ENCODE measurements around the gene ZNF775. TPM values are rescaled to one million over a fixed set of nuclear protein-coding genes. Genes with fewer than 3 reads are reported as not detected.
A peak's percentile ranks its signal among the peaks of the same experiment; 100 is the strongest.

ZNF775 gene
- total RNA-seq, 4 donors from 2014 or later, result 1.2 to 2.3 (median 1.8) TPM

GRCh38 chr7:150381096-150381495 is 2.0 kb downstream of the ZNF775 start:
- 44 to 63% methylated on average over 5 to 8 of the region's 9 CpGs for WGBS, 2 donors
- intact Hi-C loops (cut with DNase I), result no loop called here
- TF ChIP-seq, protein P1, sequence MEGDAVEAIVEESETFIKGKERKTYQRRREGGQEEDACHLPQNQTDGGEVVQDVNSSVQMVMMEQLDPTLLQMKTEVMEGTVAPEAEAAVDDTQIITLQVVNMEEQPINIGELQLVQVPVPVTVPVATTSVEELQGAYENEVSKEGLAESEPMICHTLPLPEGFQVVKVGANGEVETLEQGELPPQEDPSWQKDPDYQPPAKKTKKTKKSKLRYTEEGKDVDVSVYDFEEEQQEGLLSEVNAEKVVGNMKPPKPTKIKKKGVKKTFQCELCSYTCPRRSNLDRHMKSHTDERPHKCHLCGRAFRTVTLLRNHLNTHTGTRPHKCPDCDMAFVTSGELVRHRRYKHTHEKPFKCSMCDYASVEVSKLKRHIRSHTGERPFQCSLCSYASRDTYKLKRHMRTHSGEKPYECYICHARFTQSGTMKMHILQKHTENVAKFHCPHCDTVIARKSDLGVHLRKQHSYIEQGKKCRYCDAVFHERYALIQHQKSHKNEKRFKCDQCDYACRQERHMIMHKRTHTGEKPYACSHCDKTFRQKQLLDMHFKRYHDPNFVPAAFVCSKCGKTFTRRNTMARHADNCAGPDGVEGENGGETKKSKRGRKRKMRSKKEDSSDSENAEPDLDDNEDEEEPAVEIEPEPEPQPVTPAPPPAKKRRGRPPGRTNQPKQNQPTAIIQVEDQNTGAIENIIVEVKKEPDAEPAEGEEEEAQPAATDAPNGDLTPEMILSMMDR (IDR thresholded peaks at IDR 0.05), result no peak
- no peak for TF ChIP-seq POLR2A (IDR thresholded peaks at IDR 0.05)
- Histone ChIP-seq H3K4me3 (no peak overlapping the region), H3K4me1 (peaks cover 18 to 74% (median 19%) of the 10 kb centered on the region in 3 donors), H3K36me3 (no peaks in the 10 kb centered on the region), H3K27ac (no peak overlapping the region), H3K27me3 (no peaks in the 10 kb centered on the region), H3K9me3 (no peaks in the 10 kb centered on the region)
- DNase-seq, result no peak

- no peak for DNase-seq
- TF ChIP-seq, protein P1 (IDR thresholded peaks at IDR 0.05), result no peak
- no peak for TF ChIP-seq POLR2A (IDR thresholded peaks at IDR 0.05)
- Histone ChIP-seq H3K27me3 (no peaks in the 10 kb centered on the region), H3K36me3 (no peaks in the 10 kb centered on the region), H3K4me1 (peaks cover 18 to 67% (median 19%) of the 10 kb centered on the region in 3 donors), H3K4me3 (no peak overlapping the region), H3K9me3 (no peaks in the 10 kb centered on the region), H3K27ac (no peak overlapping the region)
- WGBS, 2 donors, result 100% methylated on average over 1 of the region's 1 CpG
- intact Hi-C loops (cut with DNase I), result no loop called here
These were observed 2.6 kb downstream of the ZNF775 start for GRCh38 chr7:150381785-150382122.

GRCh38 chr7:150382123-150382843 is 3.2 kb downstream of the ZNF775 start:
- 66 to 84% methylated on average over 5 to 12 of the region's 20 CpGs for WGBS, 2 donors
- no peak for DNase-seq
- Histone ChIP-seq H3K36me3 (no peaks in the 10 kb centered on the region), H3K4me1 (peaks cover 18 to 62% (median 19%) of the 10 kb centered on the region in 3 donors), H3K4me3 (no peak overlapping the region), H3K27me3 (no peaks in the 10 kb centered on the region), H3K9me3 (no peaks in the 10 kb centered on the region), H3K27ac (peak overlapping the region in 1 of 4 donors; percentile 14)
- intact Hi-C loops (cut with DNase I), result no loop called here
- no peak for TF ChIP-seq POLR2A (IDR thresholded peaks at IDR 0.05)
- TF ChIP-seq, protein P1 (IDR thresholded peaks at IDR 0.05), result no peak

GRCh38 chr7:150382844-150383225 is 3.7 kb downstream of the ZNF775 start:
- TF ChIP-seq, protein P1 (IDR thresholded peaks at IDR 0.05), result no peak
- TF ChIP-seq POLR2A (IDR thresholded peaks at IDR 0.05), result no peak
- Histone ChIP-seq H3K36me3 (no peaks in the 10 kb centered on the region), H3K9me3 (no peaks in the 10 kb centered on the region), H3K27ac (peak overlapping the region in 1 of 4 donors; percentile 14), H3K4me1 (peaks cover 18 to 56% (median 19%) of the 10 kb centered on the region in 3 donors), H3K4me3 (no peak overlapping the region), H3K27me3 (no peaks in the 10 kb centered on the region)
- WGBS, 2 donors, result 42 to 45% methylated on average over 3 to 4 of the region's 4 CpGs
- intact Hi-C loops (cut with DNase I), result no loop called here
- no peak for DNase-seq

DNA sequence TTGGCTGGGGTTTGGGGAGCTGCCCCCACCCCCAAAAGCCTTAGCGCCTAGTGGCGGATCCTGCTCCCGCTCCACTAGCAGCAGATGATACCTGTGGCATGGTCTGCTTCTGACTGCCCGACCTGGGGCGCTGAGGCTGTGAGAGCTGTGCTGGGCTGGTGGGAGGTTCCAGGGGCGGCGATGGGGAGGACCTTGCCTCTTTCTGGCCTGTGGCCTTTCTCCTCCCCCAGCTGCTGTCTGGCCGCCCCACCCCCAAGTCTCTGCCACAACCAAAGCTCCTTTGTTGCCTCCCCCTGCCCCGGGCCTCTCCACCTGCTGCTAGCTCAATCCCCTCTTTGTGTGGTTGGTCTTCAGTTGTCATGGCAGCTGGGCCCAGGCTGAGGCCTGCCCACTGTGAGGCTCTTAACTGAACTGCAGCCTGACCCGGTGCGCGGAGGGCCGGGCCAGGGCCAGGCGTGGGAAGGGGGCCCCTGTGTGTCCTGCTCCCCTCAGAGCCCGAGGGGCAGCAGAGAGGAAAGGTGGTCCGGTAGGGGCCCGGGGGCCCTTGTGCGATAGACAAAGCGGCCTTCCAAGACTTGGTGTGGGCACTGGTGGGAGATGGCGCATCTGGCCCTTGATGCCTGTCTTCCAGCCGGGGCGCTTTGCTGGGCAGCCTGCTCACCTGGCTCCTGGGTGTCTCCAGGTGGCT is 4.7 kb downstream of the ZNF775 start:
- no peak overlapping the region for H3K4me3 ChIP-seq
- 86 to 100% methylated on average over 1 to 4 of the region's 22 CpGs for WGBS, 2 donors
- no peak for DNase-seq
- TF ChIP-seq, protein P1 (IDR thresholded peaks at IDR 0.05), result no peak
- no peak for TF ChIP-seq POLR2A (IDR thresholded peaks at IDR 0.05)
- intact Hi-C loops (cut with DNase I), result no loop called here
- H3K36me3 ChIP-seq, result no peaks in the 10 kb centered on the region
- no peaks in the 10 kb centered on the region for H3K27me3 ChIP-seq
- peaks cover 9 to 52% (median 12%) of the 10 kb centered on the region in 3 donors for H3K4me1 ChIP-seq
- H3K27ac ChIP-seq, result peak overlapping the region in 1 of 4 donors; percentile 28
- H3K9me3 ChIP-seq, result no peaks in the 10 kb centered on the region

Data from esophagus squamous epithelium (tissue), 5 donors.